HuH-7 (cell line): ENCODE measurements around the gene RSRC1.

ENCODE experiments used
- DNase-seq: peaks from one replicate; pipeline ENCODE4 v3.0.0; 2011; ENCODE audit warnings: low spot score

The RSRC1 gene

DNA sequence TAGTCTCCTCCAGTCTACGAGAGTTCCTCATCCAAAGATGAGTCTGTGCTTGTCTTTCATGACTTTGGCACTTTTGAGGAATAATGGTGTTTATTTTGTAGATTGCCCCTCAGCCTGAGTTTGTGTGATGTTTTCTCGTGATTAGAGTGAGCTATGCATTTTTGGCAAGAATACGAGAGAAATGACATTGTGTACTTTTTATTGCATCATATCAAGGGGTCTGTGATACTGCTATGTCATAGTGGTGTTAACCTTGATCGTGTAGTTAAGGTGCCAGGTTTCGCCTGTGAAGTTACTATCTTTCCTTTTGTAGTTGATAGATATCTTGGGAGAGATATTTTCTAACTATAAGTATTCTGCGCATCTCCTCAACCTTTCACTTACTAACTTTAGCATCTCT is 18.9 kb downstream of the RSRC1 start:
- no peak for DNase-seq

DNA sequence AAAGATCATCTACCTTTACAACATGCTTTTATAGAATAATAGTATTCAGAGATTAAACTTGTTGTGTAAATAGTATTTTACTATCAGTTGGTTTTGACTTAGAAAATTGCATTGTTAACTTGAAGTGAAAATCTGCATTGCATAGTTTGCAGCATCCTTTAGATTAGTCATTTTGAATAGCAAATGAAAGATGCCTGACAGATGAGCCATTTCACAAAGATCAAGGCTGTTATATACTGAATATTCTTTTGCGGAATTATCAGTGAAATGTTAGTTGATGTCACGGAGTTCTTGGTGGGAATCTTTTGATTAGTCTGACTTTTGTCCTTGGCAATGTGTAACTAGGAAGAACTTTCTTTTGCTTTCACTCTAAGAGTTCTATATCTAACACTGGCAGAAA is 24.5 kb downstream of the RSRC1 start:
- no peak for DNase-seq

DNA sequence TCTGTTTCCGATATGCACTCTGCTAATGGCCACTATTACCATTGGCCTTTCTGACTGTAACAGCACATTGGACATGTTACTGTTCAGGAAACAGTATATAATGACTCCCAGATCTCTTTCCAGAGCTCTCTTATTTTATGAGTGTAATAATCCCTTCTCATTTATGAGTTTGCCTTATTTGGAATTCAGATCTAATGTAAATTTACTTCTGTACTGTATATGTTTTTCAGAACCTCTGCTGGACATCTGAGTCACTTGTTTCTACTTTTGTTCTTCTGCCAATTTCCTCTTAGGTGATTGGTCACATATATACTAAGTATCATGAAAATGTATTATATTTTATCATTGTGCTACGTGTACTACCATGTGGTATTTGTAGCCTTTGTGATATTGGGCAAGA is 30.5 kb downstream of the RSRC1 start:
- no peak for DNase-seq

DNA sequence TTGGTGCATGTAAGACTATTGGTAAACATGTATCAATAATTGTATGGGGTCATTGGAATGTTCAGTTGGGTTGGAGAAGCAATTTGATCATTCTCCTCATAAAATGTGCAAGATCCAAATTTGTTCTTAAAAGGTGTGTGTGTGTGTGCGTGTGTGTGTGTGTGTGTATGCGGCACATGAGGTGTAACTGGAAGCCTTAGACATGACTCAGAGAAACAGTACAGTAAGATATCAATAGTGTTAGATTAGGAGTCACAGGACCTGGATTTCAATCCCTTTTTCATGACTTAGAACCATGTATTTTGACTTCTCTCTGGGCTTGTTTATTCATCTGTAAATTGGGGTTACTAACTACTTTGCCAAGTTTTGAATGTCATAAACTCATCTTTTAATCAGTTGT is 38.3 kb downstream of the RSRC1 start:
- no peak for DNase-seq

DNA sequence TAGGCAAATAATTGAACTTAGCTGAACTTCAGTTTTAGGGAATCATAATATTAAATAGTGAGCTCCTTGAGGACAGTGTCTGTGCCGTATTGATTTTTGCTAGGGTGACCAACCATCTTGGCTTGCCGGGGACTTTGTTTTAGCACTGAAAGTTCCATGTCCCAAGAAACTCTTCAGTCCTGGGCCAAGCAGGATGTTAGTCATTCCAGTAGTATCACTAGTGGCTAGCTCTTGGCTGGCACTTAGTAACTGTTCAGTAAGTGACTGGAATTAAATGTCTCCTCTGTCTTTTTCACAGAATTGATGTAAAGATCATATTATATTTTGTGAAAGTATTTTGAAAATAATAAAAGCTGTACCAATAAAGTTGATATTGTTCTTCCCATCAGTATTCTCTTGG is 42.3 kb downstream of the RSRC1 start:
- no peak for DNase-seq

- no peak for DNase-seq
These were observed 49.1 kb downstream of the RSRC1 start for GRCh38 chr3:158158969-158159368.

- DNase-seq, result no peak
These were observed 49.8 kb downstream of the RSRC1 start for GRCh38 chr3:158159714-158160113.

GRCh38 chr3:158160958-158161357 is 51.1 kb downstream of the RSRC1 start:
- DNase-seq, result no peak

DNA sequence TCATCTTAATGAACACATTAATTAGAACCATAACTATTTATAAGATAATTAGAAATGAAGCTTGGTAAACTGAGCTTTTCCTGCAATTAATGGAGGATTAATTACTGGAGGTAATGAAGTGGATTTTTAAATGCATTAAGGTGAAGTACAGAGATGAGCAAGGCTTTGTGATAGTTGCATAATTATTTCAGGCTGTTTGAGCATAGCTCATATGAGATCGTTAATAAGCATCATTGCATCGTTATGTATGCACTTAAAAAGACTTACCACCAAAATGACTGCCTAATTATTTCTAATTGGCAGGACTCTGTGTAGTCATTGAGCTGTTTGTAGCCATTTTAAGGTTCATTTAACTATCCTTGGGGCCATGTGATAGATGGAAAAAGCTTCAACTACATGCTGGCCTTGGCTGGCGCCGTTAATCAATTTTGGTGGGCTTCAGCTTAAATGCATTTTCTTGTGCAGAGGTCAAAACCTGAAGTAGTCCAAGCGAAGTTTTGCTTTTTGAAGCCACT is 55.3 kb downstream of the RSRC1 start:
- DNase-seq, result no peak

DNA sequence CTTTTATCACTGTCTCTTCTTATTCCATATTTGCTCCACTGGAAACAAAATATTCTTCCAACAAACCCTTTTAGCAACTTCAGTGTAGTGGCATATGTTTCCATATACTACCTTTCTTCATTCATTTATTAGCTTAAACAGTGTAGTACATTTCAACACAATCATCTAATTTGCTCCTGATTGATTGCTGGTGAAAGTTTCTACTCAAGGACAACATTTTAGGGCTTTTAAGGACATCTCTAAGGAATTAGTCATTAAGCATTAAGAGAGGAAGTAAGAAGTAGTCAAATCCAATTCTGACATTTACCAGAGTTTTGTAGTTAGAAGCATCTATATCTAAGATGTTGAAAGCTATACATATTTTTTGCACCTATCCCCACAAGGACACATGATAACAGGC is 55.8 kb downstream of the RSRC1 start:
- DNase-seq, result no peak

GRCh38 chr3:158166223-158166622 is 56.3 kb downstream of the RSRC1 start:
- no peak for DNase-seq

- no peak for DNase-seq
These were observed 58.1 kb downstream of the RSRC1 start for GRCh38 chr3:158167737-158168557.

- no peak for DNase-seq
These were observed 59.2 kb downstream of the RSRC1 start for GRCh38 chr3:158169091-158169491.

GRCh38 chr3:158181096-158181495 is 71.2 kb downstream of the RSRC1 start:
- no peak for DNase-seq

DNA sequence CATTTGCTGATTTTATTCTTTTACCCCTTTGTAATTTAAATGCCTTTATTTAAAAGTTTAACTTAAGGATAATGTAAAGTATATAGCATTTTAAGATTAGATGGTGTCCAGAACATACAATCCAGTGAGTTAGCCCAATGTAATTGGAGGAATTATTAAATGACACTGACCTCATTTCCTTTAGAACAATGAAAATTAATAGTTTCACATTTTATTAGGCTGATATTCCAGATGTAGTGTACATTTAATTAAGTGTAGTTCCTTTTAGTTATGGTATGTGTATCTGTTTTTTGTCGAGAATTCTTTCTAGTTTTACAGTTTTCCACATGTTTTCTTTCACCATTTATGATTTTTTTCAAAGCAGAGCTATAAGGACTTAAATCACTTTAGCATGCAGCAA is 75.8 kb downstream of the RSRC1 start:
- no peak for DNase-seq

GRCh38 chr3:158200955-158201354 is 91.1 kb downstream of the RSRC1 start:
- DNase-seq, result no peak

- no peak for DNase-seq
These were observed 95.4 kb downstream of the RSRC1 start for GRCh38 chr3:158205324-158205723.

GRCh38 chr3:158205994-158206393 is 96.1 kb downstream of the RSRC1 start:
- DNase-seq, result no peak

DNA sequence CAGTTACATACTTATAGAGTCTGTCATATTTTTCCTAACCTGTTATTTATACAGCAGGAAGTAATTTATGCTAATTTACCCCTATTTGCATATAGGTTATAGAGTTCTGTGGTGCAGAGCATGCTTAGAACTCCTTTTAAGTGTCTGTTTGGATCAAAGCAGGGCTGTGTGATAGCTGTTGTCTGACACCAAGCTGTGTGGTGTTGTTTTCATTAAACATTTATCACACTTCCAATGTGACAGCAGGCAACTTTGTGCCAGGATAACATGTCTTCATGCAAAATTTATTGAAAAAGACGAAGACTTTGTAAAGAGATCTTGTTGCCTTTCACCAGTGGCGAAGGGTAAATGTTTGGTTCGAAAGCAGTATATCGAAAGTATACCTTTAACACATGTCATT is 100.2 kb downstream of the RSRC1 start:
- no peak for DNase-seq

GRCh38 chr3:158213461-158213860 is 103.6 kb downstream of the RSRC1 start:
- no peak for DNase-seq

DNA sequence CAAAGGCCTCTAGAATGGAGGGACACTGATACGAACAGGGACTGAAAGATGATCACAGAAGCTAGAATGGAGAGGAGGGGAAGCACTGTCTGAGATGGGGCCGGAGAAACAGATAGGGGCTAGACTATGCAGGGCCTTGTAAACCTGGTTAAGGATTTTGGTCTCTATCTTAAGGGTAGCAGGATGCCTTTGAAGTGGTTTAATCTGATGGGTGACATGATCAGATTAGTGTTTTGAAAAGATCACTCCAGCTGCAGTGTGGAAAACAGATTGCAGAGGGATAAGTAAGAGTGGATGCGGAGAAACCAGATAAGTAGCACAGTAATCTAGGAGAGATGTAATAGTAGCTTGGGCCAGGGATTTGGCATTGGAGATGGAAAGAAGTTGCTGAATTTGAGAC is 108.1 kb downstream of the RSRC1 start:
- DNase-seq, result no peak

DNA sequence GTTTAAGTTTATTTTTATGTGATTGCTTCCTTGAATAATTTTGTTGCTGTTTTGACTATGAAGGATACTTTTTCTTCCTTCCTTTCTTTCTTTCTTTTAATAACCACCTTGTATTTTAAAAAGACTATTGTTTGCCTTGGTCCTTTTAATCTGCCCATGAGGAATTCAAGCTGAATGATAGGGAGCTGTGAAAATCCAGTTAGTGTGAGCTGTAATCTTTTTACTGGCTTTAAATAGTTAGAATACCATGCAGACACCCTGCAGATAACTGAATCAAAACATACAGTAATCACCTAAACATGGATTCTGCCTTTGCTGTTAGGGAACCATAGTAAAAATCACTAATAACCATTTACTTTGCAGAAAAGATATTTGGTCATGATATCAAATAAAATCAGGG is 110.7 kb downstream of the RSRC1 start:
- DNase-seq, result no peak

DNA sequence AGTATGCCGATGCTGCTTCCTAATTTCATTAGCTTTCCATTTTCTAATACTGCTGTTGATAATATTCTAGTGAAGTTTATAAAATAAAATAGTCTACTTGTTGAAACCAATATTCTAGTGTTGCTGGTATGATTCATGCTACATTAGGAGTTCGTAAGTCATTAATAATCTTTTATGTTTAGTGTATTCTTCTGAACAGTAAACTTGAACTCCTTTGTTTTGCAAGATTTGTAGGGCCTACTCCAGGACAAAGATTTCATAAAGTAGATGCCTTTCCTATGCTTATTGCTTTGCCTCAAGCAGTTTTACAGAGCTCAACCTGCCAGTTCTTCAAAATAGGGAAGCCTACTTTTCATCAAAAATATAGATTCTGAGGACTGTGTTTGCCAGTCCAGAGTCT is 111.5 kb downstream of the RSRC1 start:
- no peak for DNase-seq

GRCh38 chr3:158226429-158226828 is 116.5 kb downstream of the RSRC1 start:
- DNase-seq, result no peak
